OCI-LY7 (cell line): ENCODE data around the gene PAX7.

Experiments used
- EZH2phosphoT487 ChIP-seq: fragments of 200-600 bp; sonication (generic); IDR thresholded peaks from 2 replicates; pipeline ENCODE4 v1.6.1; 2018; ENCODE audit warnings: low read depth, borderline replicate concordance, mild to moderate bottlenecking, mixed run types, antibody characterized with exemption, low read length, moderate library complexity, mixed read lengths
- TF ChIP-seq, protein P1 (sequence below): fragments of 200-600 bp; sonication (generic); conservative IDR thresholded peaks from 2 replicates; pipeline ENCODE4 v1.5.1; 2014; ENCODE audit warnings: mild to moderate bottlenecking, antibody characterized with exemption, low read length, moderate library complexity, mixed read lengths

DNA sequence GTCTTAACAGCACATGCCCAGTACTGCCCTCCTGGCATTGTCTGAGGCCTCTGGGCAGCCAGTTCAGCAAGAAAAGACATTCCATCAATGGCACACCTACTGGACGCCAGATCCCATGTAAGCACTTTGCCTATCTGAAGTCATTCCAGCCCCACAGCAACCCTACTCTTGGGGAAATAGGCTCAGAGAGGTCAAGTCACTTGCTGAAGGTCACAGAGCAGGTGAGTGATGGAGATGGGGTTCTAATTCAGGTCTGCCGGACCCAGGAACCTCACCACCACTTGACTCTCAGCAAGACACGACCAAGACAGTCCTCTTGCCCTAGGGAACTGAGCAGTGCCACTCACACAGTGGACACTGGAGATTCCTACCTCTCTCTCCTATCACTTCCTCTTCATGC lies 79.4 kb downstream of the PAX7 start:
- TF ChIP-seq EZH2phosphoT487: no peak
- TF ChIP-seq, protein P1, sequence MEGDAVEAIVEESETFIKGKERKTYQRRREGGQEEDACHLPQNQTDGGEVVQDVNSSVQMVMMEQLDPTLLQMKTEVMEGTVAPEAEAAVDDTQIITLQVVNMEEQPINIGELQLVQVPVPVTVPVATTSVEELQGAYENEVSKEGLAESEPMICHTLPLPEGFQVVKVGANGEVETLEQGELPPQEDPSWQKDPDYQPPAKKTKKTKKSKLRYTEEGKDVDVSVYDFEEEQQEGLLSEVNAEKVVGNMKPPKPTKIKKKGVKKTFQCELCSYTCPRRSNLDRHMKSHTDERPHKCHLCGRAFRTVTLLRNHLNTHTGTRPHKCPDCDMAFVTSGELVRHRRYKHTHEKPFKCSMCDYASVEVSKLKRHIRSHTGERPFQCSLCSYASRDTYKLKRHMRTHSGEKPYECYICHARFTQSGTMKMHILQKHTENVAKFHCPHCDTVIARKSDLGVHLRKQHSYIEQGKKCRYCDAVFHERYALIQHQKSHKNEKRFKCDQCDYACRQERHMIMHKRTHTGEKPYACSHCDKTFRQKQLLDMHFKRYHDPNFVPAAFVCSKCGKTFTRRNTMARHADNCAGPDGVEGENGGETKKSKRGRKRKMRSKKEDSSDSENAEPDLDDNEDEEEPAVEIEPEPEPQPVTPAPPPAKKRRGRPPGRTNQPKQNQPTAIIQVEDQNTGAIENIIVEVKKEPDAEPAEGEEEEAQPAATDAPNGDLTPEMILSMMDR: no peak
